GM12878 (cell line): ENCODE results near the gene PAQR7. TPM values are rescaled to one million over a fixed set of nuclear protein-coding genes. Genes with fewer than 3 reads are reported as not detected.

Experiments used
- ATAC-seq: fragments of 200-7000 bp; cut with Tn5 transposase; 3 replicates; pipeline ENCODE4 v1.9.1; 2020; ENCODE audit warnings: mild to moderate bottlenecking, moderate library complexity
- BruUV-seq: library from RNA; stranded (reverse); fragments of 400-500 nt; replicated peaks from 2 replicates; lab custom pipeline; 2021; lab: Mats Ljungman, UMichigan
- CTCF ChIA-PET: fragments of 300-600 bp; sonication (Branson Sonifier 250); formaldehyde crosslinking; extraction: SDS; loops from one replicate; lab custom pipeline; 2021; ENCODE audit warnings: inconsistent platforms; lab: Yijun Ruan, JAX
- POLR2A ChIA-PET: fragments of 350-600 bp; formaldehyde crosslinking; extraction: SDS; loops from one replicate; lab custom pipeline; 2021; ENCODE audit warnings: inconsistent platforms; lab: Charles Lee
- RAD21 ChIA-PET: fragments of 300-600 bp; sonication (Branson Sonifier 250); formaldehyde crosslinking; loops from one replicate; lab custom pipeline; 2023; ENCODE audit warnings: antibody characterized with exemption; ENCODE audit not compliant: unreplicated experiment; lab: Charles Lee
- SMC1A ChIA-PET: fragments of 300-600 bp; sonication (Branson Sonifier 250); formaldehyde crosslinking; loops from one replicate; lab custom pipeline; 2023; ENCODE audit not compliant: unreplicated experiment, uncharacterized antibody; lab: Charles Lee
- DNase-seq: peaks from one replicate; pipeline ENCODE4 v3.0.0-alpha.2; 2011; ENCODE audit warnings: low read depth, low spot score
- FAIRE-seq: peaks from 3 replicates; lab custom pipeline; 2011; peaks lifted over from hg19 to GRCh38; lab: Jason Lieb, UNC
- H2AFZ ChIP-seq: 2 replicates; pipeline ENCODE4 v1.6.0; 2011; ENCODE audit warnings: low read depth, low read length, control low read depth; ENCODE audit not compliant: control insufficient read depth
- H3K27ac ChIP-seq: 2 replicates; pipeline ENCODE4 v1.5.1; 2011; ENCODE audit warnings: control low read depth; ENCODE audit not compliant: control insufficient read depth, insufficient read depth
- H3K27me3 ChIP-seq, 2 experiments: replicated peaks in 1 of 2; 2 replicates each; pipeline versions ENCODE4 v1.6.0 to v1.6.1; 2011; ENCODE audit warnings: low read length in 1 of 2; ENCODE audit not compliant: control insufficient read depth in 2 of 2, insufficient read depth in 2 of 2
- H3K36me3 ChIP-seq, 2 experiments: 2 replicates each; pipeline ENCODE4 v1.5.1; 2011; ENCODE audit warnings: low read length in 1 of 2; ENCODE audit not compliant: control insufficient read depth in 2 of 2, insufficient read depth in 2 of 2
- H3K4me1 ChIP-seq: 2 replicates; pipeline ENCODE4 v1.6.1; 2011; ENCODE audit warnings: mild to moderate bottlenecking, low read length, moderate library complexity, mixed read lengths; ENCODE audit not compliant: control insufficient read depth, insufficient read depth
- H3K4me2 ChIP-seq: 2 replicates; pipeline ENCODE4 v1.6.0; 2011; ENCODE audit warnings: control low read depth; ENCODE audit not compliant: control insufficient read depth, insufficient read depth
- H3K4me3 ChIP-seq: fragments of 200-600 bp; sonication (generic); 2 replicates; pipeline ENCODE4 v1.5.1; 2016
- H3K79me2 ChIP-seq: 2 replicates; pipeline ENCODE4 v1.6.0; 2011; ENCODE audit warnings: low read length; ENCODE audit not compliant: control insufficient read depth, insufficient read depth
- H3K9ac ChIP-seq: 2 replicates; pipeline ENCODE4 v1.8.0; 2011; ENCODE audit warnings: low read length, control low read depth, mixed read lengths; ENCODE audit not compliant: control insufficient read depth, insufficient read depth
- H3K9me3 ChIP-seq: replicated peaks from 3 replicates; pipeline ENCODE4 v1.5.1; 2011; ENCODE audit warnings: mild to moderate bottlenecking, low read length; ENCODE audit not compliant: control insufficient read depth, insufficient read depth
- H4K20me1 ChIP-seq: 2 replicates; pipeline ENCODE4 v1.6.0; 2011; ENCODE audit not compliant: control insufficient read depth, insufficient read depth
- BCL11A ChIP-seq: IDR thresholded peaks from 2 replicates; pipeline ENCODE4 v1.6.1; 2011; ENCODE audit warnings: low read depth, low read length
- POLR2A ChIP-seq: IDR thresholded peaks from 2 replicates; pipeline ENCODE4 v1.6.1; 2011; ENCODE audit warnings: low read depth, mild to moderate bottlenecking, low read length
- SIN3A ChIP-seq: IDR thresholded peaks from 2 replicates; pipeline ENCODE4 v1.6.1; 2012; ENCODE audit warnings: low read depth, low read length, improper control_type of control experiment
- SUPT20H ChIP-seq: IDR thresholded peaks from 2 replicates; pipeline ENCODE4 v1.6.1; 2011; ENCODE audit warnings: low read depth, mild to moderate bottlenecking, low read length, moderate library complexity, borderline replicate concordance; ENCODE audit not compliant: control insufficient read depth
- WGBS: methylation state at CpG from one replicate; pipeline ENCODE4 v1.1.6; 2016; ENCODE audit warnings: low lambda C conversion rate; ENCODE audit not compliant: insufficient replicate concordance, insufficient coverage; ENCODE audit errors: missing lambda C conversion rate; 5-methylcytosine and 5-hydroxymethylcytosine counted together
- in situ Hi-C: fragments of 300-500 bp; cut with MboI; formaldehyde crosslinking; loops from 9 replicates; pipeline ENCODE4 v1.14.3; 2018; ENCODE audit warnings: mixed read lengths
- intact Hi-C: fragments of 100-400 bp; cut with micrococcal nuclease; formaldehyde crosslinking; loops from one replicate; pipeline ENCODE4 v1.14.2; 2022; ENCODE audit not compliant: unreplicated experiment
- polyA plus RNA-seq, 11 experiments: library from polyadenylated mRNA; depleted of rRNA in 4 of 11; unstranded in 6 of 11; stranded (reverse) in 5 of 11; fragments of >200 nt; fragmentation: Nextera tagmentation in 4 of 11; fragmentation: Illumina TruSeq in 1 of 11; extraction: Ambion mirVana in 4 of 11; extraction: Trizol in 1 of 11; gene quantifications; 1 replicate in 1 of 11; 2 replicates in 10 of 11; pipeline versions ENCODE4 v1.2.1 to v1.2.3, GENCODE V29; 2011 to 2016; ENCODE audit warnings: inconsistent platforms in 2 of 11, missing spikeins in 2 of 11, low read depth in 1 of 11
- total RNA-seq, 4 experiments: library from RNA; depleted of rRNA in 3 of 4; stranded (reverse); fragments of >200 nt in 3 of 4; fragmentation: Illumina TruSeq in 1 of 4; extraction: Trizol in 1 of 4; gene quantifications; 2 replicates each; pipeline versions ENCODE4 v1.2.1 to v1.2.3, GENCODE V29; 2013 to 2021
- TF ChIP-seq, protein P1 (sequence below): fragments of 450-650 bp; IDR thresholded peaks from 2 replicates; pipeline ENCODE4 v1.6.1; 2014; ENCODE audit warnings: mild to moderate bottlenecking

Gene PAQR7
- total and polyA plus RNA-seq, 10 of the 15 experiments (the other 5 are each of a cell fraction or from before 2014, with no cell fraction given), result 1.1 to 8.8 (median 5.2) TPM

DNA sequence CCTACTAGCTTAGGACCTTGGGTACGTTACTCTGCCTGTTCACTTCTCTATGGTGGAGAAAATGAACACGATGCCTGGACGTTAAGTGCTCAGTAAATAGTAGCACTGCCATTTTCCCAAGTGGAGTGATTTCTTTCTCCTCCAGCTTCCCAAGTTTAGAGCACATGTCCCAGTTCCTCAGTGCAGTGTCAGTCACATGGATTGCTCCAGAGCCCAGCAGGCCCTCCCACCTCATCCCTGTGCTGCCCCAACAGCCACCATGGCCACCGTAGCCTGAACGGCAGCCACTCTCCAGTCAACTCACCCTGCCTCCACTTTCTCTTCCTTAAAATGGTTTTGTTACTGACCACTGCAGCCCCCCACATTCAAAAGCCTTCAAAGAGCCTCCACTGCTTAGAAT is 22.2 kb upstream of the PAQR7 start:
- RAD21 ChIA-PET, result interaction anchor here (0.7 to 14.5 kb wide), 3 partner anchors 24 to 99 kb away, joined by 4 to 296 read pairs (median 4); partner anchors contain the start of gene PAFAH2
- TF ChIP-seq BCL11A, result no peak
- TF ChIP-seq POLR2A, result 0 out of 2 replicates have a peak, but pooled peaks have one; percentile 21
- no peak for TF ChIP-seq SUPT20H
- TF ChIP-seq, protein P1, sequence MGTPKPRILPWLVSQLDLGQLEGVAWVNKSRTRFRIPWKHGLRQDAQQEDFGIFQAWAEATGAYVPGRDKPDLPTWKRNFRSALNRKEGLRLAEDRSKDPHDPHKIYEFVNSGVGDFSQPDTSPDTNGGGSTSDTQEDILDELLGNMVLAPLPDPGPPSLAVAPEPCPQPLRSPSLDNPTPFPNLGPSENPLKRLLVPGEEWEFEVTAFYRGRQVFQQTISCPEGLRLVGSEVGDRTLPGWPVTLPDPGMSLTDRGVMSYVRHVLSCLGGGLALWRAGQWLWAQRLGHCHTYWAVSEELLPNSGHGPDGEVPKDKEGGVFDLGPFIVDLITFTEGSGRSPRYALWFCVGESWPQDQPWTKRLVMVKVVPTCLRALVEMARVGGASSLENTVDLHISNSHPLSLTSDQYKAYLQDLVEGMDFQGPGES, result no peak
- no peak for TF ChIP-seq SIN3A

More for the DNA sequence above, 22.2 kb upstream of the PAQR7 start:
- ChIA-PET SMC1A (interaction anchor here (19.7 kb wide), 1 partner anchor 101 kb away, joined by 319 read pairs; the partner anchor contains the start of gene PAFAH2), CTCF (interaction anchor here (14.0 kb wide), 1 partner anchor 99 kb away, joined by 383 read pairs; the partner anchor contains the start of gene PAFAH2), POLR2A (interaction anchor here (0.7 to 12.0 kb wide), 2 partner anchors 77 to 100 kb away, joined by 3 to 116 read pairs; partner anchors contain the start of gene PAFAH2)
- no TSS peak for BruUV-seq
- no peak for ATAC-seq
- Histone ChIP-seq H4K20me1 (no peaks in the 10 kb centered on the region), H3K27me3 (no peaks in the 10 kb centered on the region), H3K79me2 (peaks cover 8% of the 10 kb centered on the region), H3K4me1 (peaks cover 6% of the 10 kb centered on the region; the same call in 1 of the 2 replicates), H2AFZ (no peak overlapping the region), H3K36me3 (peaks cover 5 to 15% of the 10 kb centered on the region in 2 experiments; a peak in 3 of 4 replicates), H3K27ac (no peak overlapping the region), H3K9ac (no peak overlapping the region), H3K4me3 (no peak overlapping the region), H3K4me2 (no peak overlapping the region), H3K9me3 (no peaks in the 10 kb centered on the region)
- intact Hi-C loops, result no loop called here
- in situ Hi-C loops, result loop anchor here (5.0 kb wide), 1 partner anchor 100 kb away; the partner anchor contains the start of gene PAFAH2
- FAIRE-seq, result no peak
- DNase-seq, result no peak
- WGBS, result 92% methylated on average over 5 of the region's 5 CpGs
